HepG2 (cell line): Measurements from ENCODE around the gene ALKBH2. TPM values are rescaled to one million over a fixed set of nuclear protein-coding genes. Genes with fewer than 3 reads are reported as not detected.

Experiments used
- ATAC-seq: fragments of 200-7000 bp; cut with Tn5 transposase; 3 replicates; pipeline ENCODE4 v1.9.1; 2020; ENCODE audit warnings: mild to moderate bottlenecking, moderate library complexity
- BruUV-seq: library from RNA; stranded (reverse); fragments of 400-500 nt; replicated peaks from 2 replicates; lab custom pipeline; 2021; lab: Mats Ljungman, UMichigan
- CTCF ChIA-PET: fragments of 300-600 bp; formaldehyde crosslinking; extraction: SDS; loops from one replicate; lab custom pipeline; 2021; ENCODE audit warnings: low total read pairs, inconsistent platforms, low intra/inter-chr PET ratio; lab: Yijun Ruan, JAX
- POLR2A ChIA-PET: fragments of 350-600 bp; sonication (Branson Sonifier 250); formaldehyde crosslinking; loops from one replicate; lab custom pipeline; 2020; ENCODE audit warnings: antibody characterized with exemption, inconsistent platforms; lab: Yijun Ruan, JAX
- DNase-seq: peaks from one replicate; pipeline ENCODE4 v3.0.0-alpha.2; 2015; ENCODE audit warnings: low spot score
- FAIRE-seq: peaks from 3 replicates; lab custom pipeline; 2011; peaks lifted over from hg19 to GRCh38; lab: Jason Lieb, UNC
- H2AFZ ChIP-seq: one replicate; pipeline ENCODE4 v1.6.1; 2011; ENCODE audit warnings: low read length, inconsistent platforms
- H3K27ac ChIP-seq: fragments of 300-600 bp; 3 replicates; pipeline ENCODE4 v1.8.0; 2011; ENCODE audit warnings: mixed run types, mild to moderate bottlenecking, mixed read lengths, low read length, inconsistent platforms; ENCODE audit not compliant: insufficient read depth; ENCODE audit errors: extremely low read length
- H3K27me3 ChIP-seq, 2 experiments: fragments of 200-600 bp in 1 of 2; 2 replicates in 1 of 2; 3 replicates in 1 of 2; pipeline versions ENCODE4 v1.6.0 to v1.8.0; 2011; ENCODE audit warnings: low read length in 2 of 2, mild to moderate bottlenecking in 2 of 2, moderate library complexity in 2 of 2, inconsistent platforms in 1 of 2; ENCODE audit not compliant: insufficient read depth in 2 of 2, control insufficient read depth in 1 of 2
- H3K36me3 ChIP-seq, 2 experiments: fragments of 200-600 bp in 1 of 2; replicated peaks in 1 of 2; 2 replicates in 1 of 2; 3 replicates in 1 of 2; pipeline versions ENCODE4 v1.5.1 to v1.8.0; 2011; ENCODE audit warnings: low read length in 2 of 2, inconsistent platforms in 1 of 2; ENCODE audit not compliant: insufficient read depth in 2 of 2, control insufficient read depth in 1 of 2
- H3K4me1 ChIP-seq: 2 replicates; pipeline ENCODE4 v1.5.1; 2012; ENCODE audit warnings: low read length, inconsistent platforms; ENCODE audit not compliant: insufficient read depth
- H3K4me2 ChIP-seq: 2 replicates; pipeline ENCODE4 v1.6.0; 2011; ENCODE audit warnings: low read depth, low read length, inconsistent platforms
- H3K4me3 ChIP-seq, 3 experiments: fragments of 200-600 bp in 1 of 3; sonication (generic), shearing (Covaris generic) in 1 of 3; replicated peaks in 1 of 3; 2 replicates each; pipeline ENCODE4 v1.5.1; 2011 to 2016; ENCODE audit warnings: low read length in 3 of 3, inconsistent platforms in 2 of 3, low read depth in 2 of 3, mild to moderate bottlenecking in 2 of 3, control low read depth in 1 of 3, mixed read lengths in 1 of 3; ENCODE audit not compliant: insufficient read depth in 1 of 3
- H3K79me2 ChIP-seq: one replicate; pipeline ENCODE4 v1.6.1; 2011; ENCODE audit warnings: low read length, inconsistent platforms; ENCODE audit not compliant: insufficient read depth
- H3K9ac ChIP-seq: 2 replicates; pipeline ENCODE4 v1.6.0; 2011; ENCODE audit warnings: mild to moderate bottlenecking, low read depth, low read length, inconsistent platforms; ENCODE audit not compliant: insufficient read depth
- H3K9me3 ChIP-seq: 2 replicates; pipeline ENCODE4 v1.5.1; 2012; ENCODE audit warnings: mild to moderate bottlenecking, low read length
- H4K20me1 ChIP-seq: 2 replicates; pipeline ENCODE4 v1.6.0; 2011; ENCODE audit warnings: inconsistent platforms, mild to moderate bottlenecking, low read length, moderate library complexity; ENCODE audit not compliant: insufficient read depth
- CEBPG ChIP-seq: IDR thresholded peaks from 2 replicates; pipeline ENCODE4 v1.6.1; 2016
- CSRNP2 ChIP-seq: sonication (generic); formaldehyde crosslinking; conservative IDR thresholded peaks from 2 replicates; pipeline ENCODE4 v1.8.0; 2022; ENCODE audit warnings: low read depth, missing genetic modification reagents
- HNF4A ChIP-seq: sonication (generic); formaldehyde crosslinking; IDR thresholded peaks from 2 replicates; pipeline ENCODE4 v1.4.0; 2020; ENCODE audit warnings: missing genetic modification reagents
- KDM5B ChIP-seq: sonication (generic); formaldehyde crosslinking; IDR thresholded peaks from 2 replicates; pipeline ENCODE4 v1.4.0; 2020; ENCODE audit warnings: missing genetic modification reagents, mild to moderate bottlenecking, borderline replicate concordance
- PATZ1 ChIP-seq: sonication (generic); formaldehyde crosslinking; IDR thresholded peaks from 2 replicates; pipeline ENCODE4 v1.4.0; 2020; ENCODE audit warnings: missing genetic modification reagents
- RBFOX2 ChIP-seq: fragments of 200-400 bp; formaldehyde crosslinking; IDR thresholded peaks from 2 replicates; pipeline ENCODE4 v1.6.1; 2017; ENCODE audit warnings: low read depth, mild to moderate bottlenecking, low read length
- SOX6 ChIP-seq, 2 experiments: fragments of 450-650 bp in 1 of 2; sonication (generic) in 1 of 2; formaldehyde crosslinking in 1 of 2; IDR thresholded peaks; 2 replicates each; pipeline versions ENCODE4 v1.4.0 to v1.6.1; 2017 to 2020; ENCODE audit warnings: antibody characterized with exemption in 1 of 2, mild to moderate bottlenecking in 1 of 2, missing genetic modification reagents in 1 of 2
- ZNF317 ChIP-seq: sonication (generic); formaldehyde crosslinking; IDR thresholded peaks from 2 replicates; pipeline ENCODE4 v1.5.0; 2020; ENCODE audit warnings: mild to moderate bottlenecking, missing genetic modification reagents
- ZNF431 ChIP-seq: sonication (generic); formaldehyde crosslinking; IDR thresholded peaks from 2 replicates; pipeline ENCODE4 v1.9.0; 2022; ENCODE audit warnings: missing genetic modification reagents, low read depth, mild to moderate bottlenecking, borderline replicate concordance
- ZNF501 ChIP-seq: sonication (generic); formaldehyde crosslinking; IDR thresholded peaks from 2 replicates; pipeline ENCODE4 v1.5.1; 2020; ENCODE audit warnings: mild to moderate bottlenecking, moderate library complexity, missing genetic modification reagents
- ZNF687 ChIP-seq: sonication (generic); formaldehyde crosslinking; IDR thresholded peaks from 2 replicates; pipeline ENCODE4 v1.5.1; 2020; ENCODE audit warnings: mild to moderate bottlenecking, missing genetic modification reagents, moderate library complexity
- ZNF790 ChIP-seq: sonication (generic); formaldehyde crosslinking; IDR thresholded peaks from 2 replicates; pipeline ENCODE4 v1.8.0; 2022; ENCODE audit warnings: missing genetic modification reagents, mild to moderate bottlenecking, borderline replicate concordance
- WGBS: methylation state at CpG from one replicate; pipeline ENCODE4 v1.1.6; 2017; ENCODE audit warnings: low lambda C conversion rate; 5-methylcytosine and 5-hydroxymethylcytosine counted together
- in situ Hi-C: cut with HindIII; loops from 2 replicates; pipeline ENCODE4 v1.10.0; 2017; ENCODE audit warnings: low pct_unique_long_range_greater_than_20kb; ENCODE audit not compliant: extremely low pct_ligation_motif_present
- intact Hi-C: fragments of 100-400 bp; cut with micrococcal nuclease; formaldehyde crosslinking; loops from one replicate; pipeline ENCODE4 v1.10.0; 2022; ENCODE audit not compliant: unreplicated experiment
- polyA plus RNA-seq, 8 experiments: library from polyadenylated mRNA; depleted of rRNA in 3 of 8; stranded (reverse) in 7 of 8; unstranded in 1 of 8; fragments of >200 nt; fragmentation: Illumina TruSeq in 4 of 8; extraction: Trizol in 4 of 8; gene quantifications; 2 replicates each; pipeline versions ENCODE4 v1.2.1 to v1.2.3, GENCODE V29; 2011 to 2016; ENCODE audit warnings: low read depth in 4 of 8, missing spikeins in 1 of 8, mixed read lengths in 1 of 8; ENCODE audit not compliant: insufficient read depth in 1 of 8
- total RNA-seq, 5 experiments: library from RNA; depleted of rRNA; stranded (reverse); fragments of >200 nt; fragmentation: Illumina TruSeq; extraction: Trizol; gene quantifications; 2 replicates each; pipeline ENCODE4 v1.2.3, GENCODE V29; 2016; ENCODE audit warnings: low read depth in 1 of 5

ALKBH2 gene
- total and polyA plus RNA-seq, 2 of the 13 experiments (the other 11 are each of a cell fraction or from before 2014, with no cell fraction given), result 21.0 to 40.5 TPM

- TF ChIP-seq CSRNP2 (CRISPR knock-in tag) (no peak), ZNF790 (no peak)
Observed at GRCh38 chr12:109074866-109075265, 18.4 kb downstream of the ALKBH2 start (continued).

- H3K27ac ChIP-seq, result peak overlapping the region; percentile 64
- ChIA-PET POLR2A (interaction anchor here (1.1 to 2.3 kb wide), 3 partner anchors 15 to 17 kb away, joined by 5 to 9 read pairs (median 5); no protein-coding TSS in a partner anchor), CTCF (interaction anchor here (0.9 kb wide), 1 partner anchor 23 kb away, joined by 3 read pairs; the partner anchor contains the start of gene ALKBH2)
- peaks cover 45% of the 10 kb centered on the region for H3K4me1 ChIP-seq
- intact Hi-C loops, result no loop called here
- H2AFZ ChIP-seq, result no peak overlapping the region
- H3K36me3 ChIP-seq, result peaks cover 8 to 26% of the 10 kb centered on the region in 2 experiments; a peak in 4 of 5 replicates
- H3K9me3 ChIP-seq, result no peaks in the 10 kb centered on the region
- no TSS peak for BruUV-seq
- peak overlapping the region; percentile 13; the same call in 1 of the 2 replicates for H3K9ac ChIP-seq
- peak overlapping the region in 1 of 3 experiments; percentile 34; a peak in 2 of 6 replicates for H3K4me3 ChIP-seq
- H3K4me2 ChIP-seq, result peak overlapping the region; percentile 59
- WGBS, result 53% methylated on average over 17 of the region's 17 CpGs
- in situ Hi-C loops, result no loop called here
- DNase-seq (peak; percentile 64), ATAC-seq (peak; percentile 79), FAIRE-seq (no peak)
- no peaks in the 10 kb centered on the region for H4K20me1 ChIP-seq
- no peaks in the 10 kb centered on the region for H3K27me3 ChIP-seq
- no peaks in the 10 kb centered on the region for H3K79me2 ChIP-seq
- no peak for TF ChIP-seq ZNF317
- peak; percentile 37; the same call in 1 of the 2 replicates for TF ChIP-seq ZNF687
- no peak for TF ChIP-seq ZNF431 (CRISPR knock-in tag)
- TF ChIP-seq ZNF501 (CRISPR knock-in tag), result no peak
- peak; percentile 52 for TF ChIP-seq HNF4A (CRISPR knock-in tag)
- 0 out of 2 replicates have a peak, but pooled peaks have one; percentile 20 for TF ChIP-seq KDM5B (CRISPR knock-in tag)
- TF ChIP-seq RBFOX2, result no peak
- TF ChIP-seq SOX6 (IDR thresholded peaks at IDR 0.05), result no peak
- TF ChIP-seq SOX6 (CRISPR knock-in tag; IDR thresholded peaks at IDR 0.05), result 0 out of 2 replicates have a peak, but pooled peaks have one; percentile 13
- no peak for TF ChIP-seq CEBPG (CRISPR knock-in tag)
- 0 out of 2 replicates have a peak, but pooled peaks have one; percentile 8 for TF ChIP-seq PATZ1 (CRISPR knock-in tag)
Observed at GRCh38 chr12:109069307-109070271, 23.7 kb downstream of the ALKBH2 start.
